ENCODE measurements around the gene KRT40.
"Not testable (repeated sequence)": the region's sequence is repeated elsewhere in the genome, so short reads cannot be mapped to it uniquely, and the experiment has no call there.

The KRT40 gene

GRCh38 chr17:40984226-40984625 is at the start of gene KRT40:
Gene KRT40 (minus strand): TSS chr17:40984326. CDS start chr17:40984273, 53 bp downstream.
- no peak for DNase-seq

GRCh38 chr17:41029633-41030245 is 45.6 kb upstream of the KRT40 start, which contains the start of gene KRTAP1-4:
Gene KRTAP1-4 (minus strand): TSS chr17:41030195. CDS start chr17:41030078, 117 bp downstream.
- no peak for DNase-seq

- no peak for DNase-seq
Observed at GRCh38 chr17:41026715-41027471, 42.8 kb upstream of the KRT40 start, which contains the start of gene KRTAP1-5. Gene KRTAP1-5 (minus strand): TSS chr17:41027208. CDS start chr17:41027155, 53 bp downstream.

- DNase-seq, result no peak
Observed at GRCh38 chr17:41024697-41025096, 40.6 kb upstream of the KRT40 start.

GRCh38 chr17:41020336-41020735 is 36.2 kb upstream of the KRT40 start:
- no peak for DNase-seq

- no peak for DNase-seq
Observed at GRCh38 chr17:41019415-41019814, 35.3 kb upstream of the KRT40 start.

GRCh38 chr17:41018541-41018940 is 34.4 kb upstream of the KRT40 start:
- no peak for DNase-seq

- no peak for DNase-seq
Observed at GRCh38 chr17:41016578-41017215, 32.6 kb upstream of the KRT40 start.

GRCh38 chr17:41015454-41015853 is 31.3 kb upstream of the KRT40 start:
- no peak for DNase-seq

GRCh38 chr17:41013606-41014005 is 29.5 kb upstream of the KRT40 start:
- peak; percentile 23 for DNase-seq

- no peak for DNase-seq
Observed at GRCh38 chr17:41013181-41013580, 29.1 kb upstream of the KRT40 start.

- no peak for DNase-seq
Observed at GRCh38 chr17:41012326-41013120, 28.4 kb upstream of the KRT40 start.

- DNase-seq, result no peak
Observed at GRCh38 chr17:41010441-41010840, 26.3 kb upstream of the KRT40 start.

- no peak for DNase-seq
Observed at GRCh38 chr17:41009936-41010335, 25.8 kb upstream of the KRT40 start.

GRCh38 chr17:41009301-41009760 is 25.2 kb upstream of the KRT40 start:
- no peak for DNase-seq

GRCh38 chr17:41008811-41009210 is 24.7 kb upstream of the KRT40 start, which contains the start of gene KRTAP3-1:
Gene KRTAP3-1 (minus strand): TSS chr17:41009128. CDS start chr17:41009074, 54 bp downstream.
- DNase-seq, result no peak

- DNase-seq, result no peak
Observed at GRCh38 chr17:41004397-41004796, 20.3 kb upstream of the KRT40 start.

GRCh38 chr17:41003926-41004325 is 19.8 kb upstream of the KRT40 start:
- no peak for DNase-seq

- DNase-seq, result no peak
Observed at GRCh38 chr17:41002814-41003213, 18.7 kb upstream of the KRT40 start.

- no peak for DNase-seq
Observed at GRCh38 chr17:41001795-41002194, 17.7 kb upstream of the KRT40 start.

- DNase-seq, result not testable (repeated sequence)
Observed at GRCh38 chr17:40999563-40999962, 15.4 kb upstream of the KRT40 start, which contains the start of gene KRTAP3-2. Gene KRTAP3-2 (minus strand): TSS chr17:40999906. CDS start chr17:40999853, 53 bp downstream.

- no peak for DNase-seq
Observed at GRCh38 chr17:40997361-40997760, 13.2 kb upstream of the KRT40 start.

GRCh38 chr17:40996829-40997228 is 12.7 kb upstream of the KRT40 start:
- no peak for DNase-seq

Measured in eye (tissue), 1 donor.